Upper lobe of left lung (tissue), 4 donors: ENCODE measurements around the gene UNC5A.

ENCODE experiments used
- CTCF ChIP-seq, 6 experiments: fragments of 450-650 bp in 4 of 6; fragments of 200-600 bp in 2 of 6; sonication (generic) in 2 of 6; IDR thresholded peaks; one replicate each; pipeline ENCODE4 v1.5.1; 2016 to 2019; ENCODE audit warnings: antibody characterized with exemption in 6 of 6
- EP300 ChIP-seq, 4 donors: sonication (generic); formaldehyde crosslinking; IDR thresholded peaks; one replicate each; pipeline ENCODE4 v1.5.1; 2017; ENCODE audit warnings: antibody characterized with exemption in 4 of 4, control low read depth in 2 of 4
- POLR2A ChIP-seq, 4 donors: fragments of 450-650 bp; IDR thresholded peaks; one replicate each; pipeline ENCODE4 v1.5.1; 2016 to 2017; ENCODE audit warnings: antibody characterized with exemption in 4 of 4, mild to moderate bottlenecking in 2 of 4

DNA sequence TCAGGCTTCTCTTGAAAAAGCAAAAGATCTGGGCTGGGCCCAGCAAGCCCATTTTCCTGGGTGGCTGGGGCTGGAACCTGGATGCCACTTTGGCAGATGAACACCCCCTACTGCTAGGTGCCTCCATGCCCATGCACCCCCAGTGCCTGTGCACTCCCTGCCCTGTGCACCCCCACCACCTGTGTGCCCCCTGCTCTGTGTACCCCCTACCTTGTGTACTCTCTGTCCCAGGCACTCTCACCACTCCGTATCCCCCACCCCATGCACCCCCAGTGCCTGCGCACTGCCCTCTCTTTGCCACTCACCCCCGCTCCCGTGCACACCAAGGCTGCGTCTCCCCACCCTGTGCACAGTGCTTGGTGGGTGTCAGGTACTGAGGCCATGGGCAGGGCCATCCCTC is 14.2 kb downstream of the UNC5A start:
- TF ChIP-seq CTCF (IDR thresholded peaks at IDR 0.05) (no peak), EP300 (IDR thresholded peaks at IDR 0.05) (no peak), POLR2A (IDR thresholded peaks at IDR 0.05) (no peak)
